HG02973 (cell line): ENCODE data around the gene C5orf47.
A peak's percentile ranks its signal among the peaks of the same experiment; 100 is the strongest.
"Not testable (repeated sequence)": the region's sequence is repeated elsewhere in the genome, so short reads cannot be mapped to it uniquely, and the experiment has no call there.

Source experiments
- ATAC-seq: cut with Tn5 transposase; IDR thresholded peaks from one replicate; pipeline ENCODE4 v1.9.1; 2021; ENCODE audit warnings: moderate library complexity; ENCODE audit not compliant: unreplicated experiment

Gene C5orf47

GRCh38 chr5:173969167-173970049 is 19.6 kb upstream of the C5orf47 start:
- ATAC-seq = no peak

- ATAC-seq = no peak
These were observed 17.9 kb upstream of the C5orf47 start for GRCh38 chr5:173970878-173971650.

- ATAC-seq = no peak
These were observed 17.2 kb upstream of the C5orf47 start for GRCh38 chr5:173971681-173972345.

- no peak for ATAC-seq
These were observed 16.4 kb upstream of the C5orf47 start for GRCh38 chr5:173972607-173972924.

- peak; percentile 69 for ATAC-seq
These were observed 15.9 kb upstream of the C5orf47 start for GRCh38 chr5:173972925-173973615.

- ATAC-seq = peak; percentile 25
These were observed 15.4 kb upstream of the C5orf47 start for GRCh38 chr5:173973616-173973969.

- ATAC-seq = no peak
These were observed 14.2 kb upstream of the C5orf47 start for GRCh38 chr5:173974688-173975239.

- no peak for ATAC-seq
These were observed 7.7 kb upstream of the C5orf47 start for GRCh38 chr5:173981185-173981761.

GRCh38 chr5:173984218-173984617 is 4.8 kb upstream of the C5orf47 start:
- ATAC-seq = no peak

- ATAC-seq = no peak
These were observed 587 bp downstream of the C5orf47 start for GRCh38 chr5:173989432-173990082.

- ATAC-seq = no peak
These were observed 8.4 kb downstream of the C5orf47 start for GRCh38 chr5:173997331-173997730.

- ATAC-seq = no peak
These were observed 9.6 kb downstream of the C5orf47 start for GRCh38 chr5:173998531-173998930.

GRCh38 chr5:174000076-174000475 is 11.1 kb downstream of the C5orf47 start:
- ATAC-seq = no peak

- no peak for ATAC-seq
These were observed 14.8 kb downstream of the C5orf47 start for GRCh38 chr5:174003795-174004194.

GRCh38 chr5:174008922-174009321 is 20.0 kb downstream of the C5orf47 start:
- no peak for ATAC-seq

- ATAC-seq = no peak
These were observed 21.4 kb downstream of the C5orf47 start for GRCh38 chr5:174010365-174010764.

- no peak for ATAC-seq
These were observed 22.5 kb downstream of the C5orf47 start for GRCh38 chr5:174011441-174011840.

- not testable (repeated sequence) for ATAC-seq
These were observed 31.3 kb downstream of the C5orf47 start for GRCh38 chr5:174020069-174020927.

- no peak for ATAC-seq
These were observed 31.9 kb downstream of the C5orf47 start for GRCh38 chr5:174020928-174021304.
